CD4-positive, alpha-beta T cell treated with Interleukin-12 subunit alpha and Interleukin-12 subunit beta, for 1 hour (primary cell): ENCODE data around the gene BRD3OS.
A peak's percentile ranks its signal among the peaks of the same experiment; 100 is the strongest.
"Not testable (repeated sequence)": the region's sequence is repeated elsewhere in the genome, so short reads cannot be mapped to it uniquely, and the experiment has no call there.

Source experiments
- DNase-seq: peaks from one replicate; pipeline ENCODE4 v3.0.0-alpha.2; 2020

The BRD3OS gene, protein sequence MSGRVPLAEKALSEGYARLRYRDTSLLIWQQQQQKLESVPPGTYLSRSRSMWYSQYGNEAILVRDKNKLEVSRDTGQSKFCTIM

DNA sequence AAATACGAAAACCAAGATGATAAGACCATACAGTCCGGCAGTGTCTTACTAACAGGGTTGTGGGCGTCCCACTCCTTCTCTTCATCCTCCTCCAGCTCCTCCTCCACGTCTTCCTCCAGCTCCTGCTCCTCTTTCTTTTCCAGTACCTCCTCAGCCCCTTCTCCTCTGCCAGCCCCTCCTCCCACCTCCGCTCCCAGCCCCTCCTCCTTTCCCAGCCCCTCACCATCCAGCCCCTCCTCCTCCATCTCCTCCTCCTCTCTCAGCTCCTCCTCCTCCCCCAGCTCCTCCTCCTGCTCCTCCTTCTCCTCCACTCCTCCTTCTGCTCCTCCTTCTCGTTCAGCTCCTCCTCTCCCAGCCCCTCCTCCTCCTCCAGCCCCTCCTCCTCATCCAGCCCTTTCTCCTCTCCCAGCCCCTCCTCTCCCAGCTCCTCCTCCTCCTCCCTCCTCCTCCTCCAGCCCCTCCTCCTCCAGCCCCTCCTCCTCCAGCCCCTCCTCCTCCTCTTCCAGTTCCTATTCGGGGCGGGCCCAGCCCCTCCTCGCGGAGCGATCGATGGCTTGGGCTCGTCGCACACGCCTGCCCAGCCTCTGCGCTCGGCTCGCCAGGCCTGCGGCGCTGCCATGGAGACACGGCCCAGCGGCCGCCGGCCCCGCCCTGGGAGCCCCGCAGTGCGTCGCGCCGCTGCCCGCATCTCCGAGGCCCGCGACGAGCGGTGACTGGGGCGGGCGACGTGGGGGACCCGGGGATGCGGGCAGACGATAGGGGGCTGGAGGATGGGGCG is at the start of gene BRD3OS:
Gene BRD3OS (plus strand): TSS at position 654 of the 778 bp plus-strand sequence. CDS start 1,267 bp downstream, outside the sequence.
- DNase-seq, result peak; percentile 95

DNA sequence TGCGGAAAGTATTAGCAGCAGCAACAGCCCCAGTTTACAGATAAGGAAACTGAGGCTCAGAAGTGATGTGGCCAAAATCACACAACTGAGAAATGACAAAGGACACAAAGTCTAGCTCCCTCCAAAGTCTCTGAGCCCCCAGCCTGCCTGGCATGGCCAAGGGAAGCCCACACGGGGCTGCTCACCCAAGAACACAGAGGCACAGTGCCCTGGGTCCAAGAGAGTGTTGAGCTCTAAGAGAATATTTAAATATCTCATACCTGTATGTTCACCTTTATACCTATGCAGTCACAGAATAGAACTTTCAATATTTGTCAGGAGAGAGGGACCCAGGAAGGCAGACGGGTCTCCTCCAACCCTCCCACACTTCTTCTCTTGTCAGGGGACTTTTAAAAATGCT is 49.8 kb upstream of the BRD3OS start:
- no peak for DNase-seq

DNA sequence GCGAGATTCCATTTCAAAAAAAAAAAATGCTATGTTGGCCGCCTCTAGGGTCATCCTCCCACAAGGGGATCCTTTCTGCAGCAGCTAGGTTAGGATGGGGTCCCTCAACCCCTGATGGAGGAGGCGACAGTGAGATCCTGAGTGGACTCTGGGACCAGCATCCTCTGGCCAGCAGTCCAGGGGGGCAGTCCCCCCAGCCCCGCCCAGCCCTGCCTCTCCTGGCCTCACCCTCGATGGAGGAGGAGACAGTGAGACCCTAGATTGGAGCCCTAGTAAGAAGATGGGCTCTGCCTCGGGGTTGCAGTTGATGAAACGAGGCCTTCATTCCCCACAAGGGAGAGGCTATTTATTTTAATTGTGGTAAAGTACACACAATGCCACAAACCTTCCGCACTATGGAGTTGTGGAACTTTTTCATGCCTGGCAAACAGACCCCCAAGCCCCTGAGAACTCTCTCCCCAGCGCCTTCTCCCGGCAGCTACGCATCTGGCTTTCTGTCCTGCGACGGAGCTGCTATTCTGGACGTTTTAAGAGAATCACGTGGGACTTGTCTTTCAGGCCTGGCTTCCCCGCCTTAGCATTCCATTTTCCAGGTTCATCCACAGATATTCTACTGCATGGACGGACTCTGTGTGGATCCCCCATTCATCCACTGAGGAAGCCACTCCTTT is 49.0 kb upstream of the BRD3OS start:
- no peak for DNase-seq

DNA sequence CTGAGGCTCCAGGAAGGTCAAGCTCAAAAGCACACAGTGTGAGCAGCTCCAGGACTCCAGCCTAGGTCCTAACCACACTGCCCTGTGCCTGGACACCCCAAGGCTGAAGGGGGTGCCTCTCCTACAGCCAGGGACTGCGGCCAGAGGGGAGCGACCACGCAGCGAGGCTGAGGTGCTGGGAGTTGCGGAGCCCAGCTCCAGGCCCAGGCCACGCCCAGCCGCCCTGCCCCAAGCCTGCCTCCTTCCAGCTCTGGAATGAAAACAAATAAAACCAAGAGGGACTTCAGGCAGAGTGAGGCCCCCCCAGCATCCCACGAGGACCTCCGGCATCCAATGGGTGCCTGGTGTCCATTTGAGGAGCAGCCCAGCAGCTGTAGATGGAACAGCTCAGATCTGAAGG is 48.4 kb upstream of the BRD3OS start:
- DNase-seq, result no peak

DNA sequence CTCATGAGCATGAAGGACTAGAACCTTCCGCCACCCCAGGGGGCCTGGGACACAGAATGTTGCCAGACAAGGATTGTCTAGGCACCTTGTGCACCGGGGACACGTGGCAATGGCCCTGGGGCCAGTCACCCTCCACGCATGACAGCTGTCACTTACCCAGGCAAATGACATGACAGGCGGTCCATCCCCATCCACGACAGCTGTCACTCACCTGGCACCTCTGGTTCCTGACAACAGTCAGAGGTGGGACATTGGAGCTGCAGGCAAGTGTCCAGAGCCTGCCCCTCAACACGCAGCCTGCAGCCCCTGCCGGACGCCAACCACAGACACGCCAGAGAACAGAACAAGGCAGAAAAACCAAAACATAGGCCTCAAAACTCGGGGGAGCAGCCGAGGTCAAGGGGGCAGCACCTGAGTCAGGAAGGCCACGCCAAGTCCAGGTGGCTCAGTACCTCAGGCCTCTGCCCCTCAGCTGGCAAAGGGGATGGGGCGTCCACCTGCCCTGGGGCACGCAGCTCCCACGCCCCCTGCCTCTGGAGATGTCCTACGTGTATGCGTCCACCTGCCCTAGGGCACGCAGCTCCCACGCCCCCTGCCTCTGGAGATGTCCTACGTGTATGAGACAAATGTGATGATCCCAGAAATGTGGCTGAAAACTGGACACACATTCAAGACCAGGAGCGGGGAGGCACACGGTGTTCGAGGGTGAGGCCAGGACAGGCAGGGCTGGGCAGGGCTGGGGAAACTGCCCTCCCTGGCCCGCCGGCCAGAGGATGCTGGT is 47.7 kb upstream of the BRD3OS start:
- no peak for DNase-seq

DNA sequence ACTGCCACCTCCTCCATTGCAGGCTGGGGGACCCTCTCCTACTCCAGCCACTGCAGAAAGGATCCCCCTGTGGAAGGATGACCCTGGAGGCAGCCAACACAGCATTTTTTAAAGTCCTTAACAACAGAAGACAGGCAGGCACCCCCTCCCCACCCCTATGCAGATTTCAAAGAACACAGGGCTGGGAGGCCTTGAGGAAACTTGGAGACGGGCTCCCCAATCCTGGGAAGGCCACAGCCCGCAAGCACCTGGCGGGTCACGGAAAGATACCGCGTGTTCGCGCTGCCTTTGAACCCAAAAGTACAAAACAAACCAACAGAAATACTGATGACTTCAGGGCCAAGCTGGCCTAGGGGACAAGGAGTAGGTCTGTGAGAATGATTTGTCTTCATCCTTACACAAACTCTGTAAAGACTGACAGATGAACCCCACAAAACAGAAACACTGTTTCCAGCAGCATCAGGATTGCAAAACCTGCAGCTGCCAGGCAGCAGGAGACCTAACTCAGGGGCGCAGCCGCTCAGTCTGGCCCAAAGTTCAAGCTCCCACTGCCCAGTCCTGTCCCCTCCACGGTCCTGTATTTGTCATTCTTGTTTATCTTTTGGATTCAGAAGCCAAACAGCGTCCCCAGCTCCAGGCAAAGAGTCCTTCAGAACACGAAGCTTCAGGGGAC is 46.9 kb upstream of the BRD3OS start:
- DNase-seq, result no peak

DNA sequence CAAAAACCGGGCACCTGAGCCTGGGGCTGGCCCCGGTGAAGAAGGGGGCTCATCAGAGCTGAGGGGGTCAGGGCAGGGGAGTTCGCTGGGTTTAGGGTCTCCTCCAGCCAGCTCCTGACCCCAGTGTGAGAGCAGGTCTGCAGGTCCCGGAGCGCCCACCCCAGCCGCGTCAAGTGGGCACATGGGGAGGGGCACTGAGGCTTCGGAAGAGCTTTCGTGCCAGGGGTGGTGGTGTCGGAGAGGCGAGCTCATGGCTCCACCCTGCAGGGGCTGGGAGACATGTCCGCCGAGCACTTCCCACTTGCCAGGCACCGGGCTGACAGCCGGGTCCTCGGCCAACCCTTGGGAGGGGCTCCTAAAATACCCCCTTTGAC is 46.4 kb upstream of the BRD3OS start:
- DNase-seq, result no peak

DNA sequence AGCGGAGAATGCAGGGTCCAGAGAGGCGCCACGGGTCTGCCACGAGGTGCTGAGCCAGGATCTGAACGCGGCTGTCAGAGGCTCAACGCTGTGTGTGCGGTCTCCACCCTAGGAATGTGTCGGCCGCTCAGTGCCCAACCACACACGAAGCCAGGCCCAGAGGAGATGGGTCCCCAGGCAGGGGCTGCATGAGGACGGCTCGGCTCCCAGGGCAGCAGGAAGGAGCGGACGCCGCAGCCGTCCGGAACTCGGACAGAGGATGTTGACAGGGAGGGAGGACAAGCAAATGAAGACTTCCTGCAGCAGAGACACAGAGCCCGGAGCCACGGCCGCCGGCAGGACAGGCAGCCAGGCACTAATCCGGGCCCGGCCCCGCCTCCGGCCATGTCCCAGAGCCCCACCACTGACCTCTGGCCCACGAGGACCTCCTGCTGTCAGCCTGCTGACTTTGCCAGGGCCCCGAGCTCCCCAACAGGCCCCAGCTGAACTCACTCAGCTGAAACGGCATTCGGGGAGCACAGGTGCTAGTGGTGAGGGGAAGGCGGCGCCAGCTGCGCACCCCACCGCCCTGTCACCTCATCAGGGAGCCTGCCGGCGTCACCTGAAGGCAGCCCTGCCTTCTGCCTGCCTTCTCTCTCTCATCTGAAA is 45.9 kb upstream of the BRD3OS start:
- no peak for DNase-seq

DNA sequence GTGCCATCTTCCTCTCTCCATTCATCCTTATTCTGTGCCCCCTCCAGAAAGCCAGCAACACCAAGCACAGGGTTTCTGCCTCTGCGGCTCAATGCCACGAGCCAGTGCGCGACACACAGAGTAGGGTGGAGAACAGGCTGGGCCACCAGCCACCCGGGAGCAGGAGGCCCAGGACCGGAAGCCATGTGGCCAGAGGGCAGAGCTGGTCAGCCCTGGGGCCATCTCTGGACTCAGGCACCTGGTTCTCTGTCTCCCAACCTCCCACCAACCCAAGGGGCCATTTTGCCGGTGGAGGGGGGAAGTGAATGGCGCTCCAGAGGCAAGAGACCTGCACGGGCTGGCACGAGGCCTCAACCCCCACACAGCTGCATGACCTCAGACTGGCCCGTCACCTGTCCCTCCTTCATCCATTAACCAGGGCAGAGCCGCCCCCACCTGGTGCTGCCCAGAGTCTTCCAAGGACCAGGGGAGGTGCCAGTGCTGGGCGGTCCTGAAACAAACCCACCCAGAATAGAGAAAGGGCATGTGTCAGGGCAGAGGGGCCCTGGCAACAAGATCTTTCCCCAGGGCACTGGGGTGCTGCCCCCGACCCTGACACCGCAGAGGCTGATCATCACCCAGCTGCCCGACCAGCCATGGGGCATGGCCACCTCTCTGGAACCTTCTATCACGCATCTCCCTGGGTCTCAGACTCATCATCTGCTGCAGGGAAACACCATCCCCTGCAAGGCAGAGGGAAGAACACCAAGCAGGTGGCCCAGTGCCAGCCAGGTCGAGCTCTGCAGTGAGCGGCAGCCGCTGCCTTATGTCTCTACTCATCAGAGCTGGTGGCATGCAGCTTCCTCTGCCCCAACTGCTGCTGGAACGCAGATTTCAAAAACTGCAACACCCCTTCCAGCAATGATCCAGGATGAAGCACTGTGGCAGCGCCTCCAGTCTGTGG is 45.1 kb upstream of the BRD3OS start:
- DNase-seq, result no peak

DNA sequence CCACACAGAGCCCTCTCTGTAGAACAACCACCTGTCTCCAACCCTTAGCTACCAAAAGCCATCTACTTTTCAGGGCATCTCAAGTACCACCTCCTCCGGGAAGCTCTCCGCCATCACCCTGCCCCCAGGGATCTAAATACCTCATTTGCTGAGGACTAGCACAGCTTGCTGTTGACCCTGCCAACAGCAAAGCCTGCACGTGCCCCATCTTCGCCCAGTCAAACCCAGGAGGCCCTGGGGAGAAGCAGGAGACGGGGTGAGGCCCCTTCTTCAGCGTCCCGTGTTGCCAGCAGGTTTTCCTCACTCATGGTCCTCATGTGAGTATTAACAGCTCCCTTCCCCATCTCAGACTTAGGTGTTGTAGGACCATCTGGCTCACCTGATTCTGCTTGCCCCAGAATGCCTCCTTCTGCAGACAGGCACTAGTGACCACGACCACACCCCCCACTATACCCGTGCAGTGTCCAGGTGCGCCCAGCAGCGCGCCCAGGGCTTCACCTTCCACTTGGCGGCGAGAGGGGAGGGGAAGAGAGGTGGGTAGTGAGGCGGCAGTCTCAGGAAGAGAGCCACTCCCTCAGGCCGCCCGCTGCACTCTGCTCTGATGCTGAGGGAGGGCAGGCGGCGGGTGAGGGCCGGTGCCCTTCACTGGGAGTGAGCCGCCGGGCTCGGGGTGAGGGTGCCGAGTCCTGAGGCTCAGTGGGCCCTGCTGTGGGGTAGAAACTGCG is 44.3 kb upstream of the BRD3OS start:
- DNase-seq, result no peak

DNA sequence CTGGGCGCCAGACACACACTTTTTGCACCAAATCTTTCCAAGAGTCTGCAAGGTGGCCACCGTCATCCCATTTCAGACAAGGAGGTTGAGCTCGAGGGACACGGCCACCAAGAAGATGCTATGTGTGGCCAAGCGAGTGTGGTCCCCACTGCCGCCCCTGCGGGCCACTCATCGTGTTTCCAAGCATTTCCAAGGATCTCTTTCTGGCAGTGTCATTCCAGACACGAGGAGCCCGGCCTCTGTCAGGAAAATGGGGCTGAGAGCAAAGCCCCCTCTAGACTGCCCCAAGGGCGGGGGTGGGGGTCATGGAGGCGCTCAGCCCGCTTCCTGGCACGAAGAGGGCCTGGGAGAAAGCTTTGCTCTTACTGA is 43.7 kb upstream of the BRD3OS start:
- no peak for DNase-seq

DNA sequence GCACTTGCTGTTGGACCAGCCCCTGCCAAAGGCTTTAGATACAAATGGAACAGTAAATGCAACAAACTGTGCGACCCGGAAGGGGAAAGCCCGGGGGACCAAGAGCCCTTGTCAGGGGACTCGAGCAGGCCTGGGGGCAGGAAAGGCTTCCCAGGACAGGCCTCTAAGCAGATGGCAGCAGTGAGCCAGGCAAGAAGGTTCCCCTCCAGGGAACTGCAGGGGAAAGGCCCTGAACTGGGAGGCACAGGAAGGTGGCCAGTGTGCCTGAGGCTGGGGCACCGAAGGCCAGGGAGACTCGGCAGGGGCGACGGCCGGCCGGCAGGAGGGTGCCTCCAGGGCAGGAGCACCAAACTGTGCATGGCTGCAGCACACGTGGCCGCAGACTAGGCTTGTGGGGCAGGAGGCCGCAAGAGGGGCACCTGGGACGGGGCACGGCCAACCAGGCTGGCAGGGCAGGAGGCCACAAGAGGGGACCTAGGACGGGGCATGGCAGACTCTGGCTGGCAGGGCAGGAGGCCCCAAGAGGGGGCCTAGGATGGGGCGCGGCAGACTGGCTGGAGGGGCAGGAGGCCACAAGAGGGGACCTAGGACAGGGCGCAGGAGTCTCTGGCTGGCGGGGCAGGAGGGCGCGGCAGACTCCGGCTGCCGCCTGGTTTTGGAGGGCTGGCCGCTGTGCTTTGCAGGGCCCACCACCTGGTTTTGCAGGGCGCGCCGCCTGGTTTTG is 43.2 kb upstream of the BRD3OS start:
- DNase-seq, result no peak

DNA sequence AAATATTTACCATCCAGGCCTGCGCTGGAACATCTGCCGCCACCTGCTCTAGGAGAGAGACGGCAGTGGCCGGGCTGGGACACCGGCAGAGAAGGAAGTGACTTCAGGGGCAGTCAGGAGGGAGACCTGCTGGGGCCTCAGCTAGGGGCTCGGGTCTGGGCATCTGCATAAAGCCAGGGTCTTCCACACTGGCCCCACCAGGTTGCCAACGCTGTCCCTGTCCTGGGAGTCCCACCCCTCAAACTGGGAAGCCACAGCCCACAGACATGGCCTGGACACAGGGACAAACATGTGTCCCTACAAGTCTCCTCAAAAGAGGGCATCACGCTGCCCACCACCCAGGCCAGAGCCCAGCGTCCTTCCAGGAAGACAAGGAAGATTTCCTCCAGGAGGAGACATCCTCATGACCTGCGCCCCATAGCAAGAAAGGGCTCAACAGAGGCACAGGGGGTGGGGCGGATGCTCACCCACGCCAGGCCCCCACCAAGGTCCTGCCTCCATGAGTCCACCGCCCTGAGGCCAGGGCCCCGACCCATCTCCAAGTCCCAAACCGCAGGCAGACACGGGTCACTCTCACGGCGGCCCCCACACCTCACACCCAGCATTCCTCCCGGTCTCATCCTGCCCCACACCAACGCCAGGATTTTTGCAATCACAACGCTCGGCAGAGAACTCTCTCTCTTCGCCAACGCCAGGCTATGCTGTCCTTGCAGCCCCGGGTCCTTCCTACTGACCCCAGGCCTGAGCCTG is 42.1 kb upstream of the BRD3OS start:
- DNase-seq, result no peak

DNA sequence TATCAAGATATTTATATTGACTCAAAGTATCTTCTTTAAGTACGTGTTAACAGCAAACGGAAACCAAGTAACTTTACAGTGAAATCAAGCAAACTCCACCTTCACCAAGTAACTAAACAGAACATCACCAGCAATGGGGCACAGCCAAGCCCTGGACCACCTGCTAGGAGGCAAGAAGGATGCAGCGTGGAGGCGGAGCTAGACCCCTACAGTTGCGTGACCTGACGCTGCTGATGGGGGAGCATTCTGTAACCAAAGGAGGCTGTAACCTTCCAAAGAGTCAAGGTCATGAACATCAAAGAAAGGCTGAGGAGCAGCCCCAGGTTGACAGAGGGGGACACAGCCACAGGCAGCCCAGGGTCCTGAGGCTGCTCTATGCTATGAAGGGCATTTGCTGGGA is 39.2 kb upstream of the BRD3OS start:
- DNase-seq, result no peak

DNA sequence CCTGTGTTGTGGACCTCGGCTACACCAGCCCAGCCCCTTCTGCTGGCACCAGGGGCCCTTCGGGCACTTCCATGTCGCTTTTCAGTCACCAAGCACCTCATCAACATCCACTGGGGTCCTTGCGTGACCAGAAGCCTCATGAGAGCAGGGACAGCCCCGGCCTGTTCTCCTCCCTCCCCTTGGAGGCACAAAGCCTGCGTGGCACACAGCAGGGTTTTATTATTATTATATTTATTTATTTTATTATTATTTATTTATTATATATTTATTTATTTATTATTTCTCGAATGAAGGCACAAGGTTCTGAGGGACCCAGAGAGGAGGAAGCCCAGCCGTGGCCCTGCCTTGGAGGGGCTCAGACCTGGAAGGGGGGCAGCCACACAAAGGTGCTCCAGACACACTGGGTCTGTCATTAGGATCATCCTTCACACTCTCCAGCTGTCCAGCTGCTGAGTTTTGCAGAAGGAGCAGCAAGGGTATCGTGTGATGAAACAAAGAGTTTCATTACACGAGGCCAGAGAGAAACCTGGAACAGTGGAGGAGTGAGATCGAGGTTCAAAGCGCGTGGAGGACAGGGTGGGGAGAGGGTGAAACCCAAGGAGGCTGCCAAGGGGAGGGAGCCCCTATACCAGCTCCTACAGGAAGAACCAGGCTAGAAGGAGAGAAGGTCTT is 38.4 kb upstream of the BRD3OS start:
- DNase-seq, result no peak

DNA sequence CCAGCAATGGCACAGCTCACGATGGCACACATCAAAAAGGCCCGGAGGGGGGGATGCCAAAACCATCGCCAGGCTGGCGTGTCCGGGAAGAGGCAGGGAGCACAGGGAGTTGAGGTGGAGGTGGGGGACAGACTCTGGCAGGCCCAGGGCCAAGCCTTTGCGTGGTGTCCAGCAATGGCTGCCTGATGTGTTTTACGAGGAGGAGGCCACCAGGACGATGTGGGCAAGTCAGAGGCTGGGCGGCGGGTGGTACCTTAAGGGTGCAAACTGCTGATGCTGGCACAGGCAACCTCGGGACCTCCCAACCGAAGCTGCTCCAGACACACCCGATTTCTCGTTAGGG is 37.9 kb upstream of the BRD3OS start:
- no peak for DNase-seq

DNA sequence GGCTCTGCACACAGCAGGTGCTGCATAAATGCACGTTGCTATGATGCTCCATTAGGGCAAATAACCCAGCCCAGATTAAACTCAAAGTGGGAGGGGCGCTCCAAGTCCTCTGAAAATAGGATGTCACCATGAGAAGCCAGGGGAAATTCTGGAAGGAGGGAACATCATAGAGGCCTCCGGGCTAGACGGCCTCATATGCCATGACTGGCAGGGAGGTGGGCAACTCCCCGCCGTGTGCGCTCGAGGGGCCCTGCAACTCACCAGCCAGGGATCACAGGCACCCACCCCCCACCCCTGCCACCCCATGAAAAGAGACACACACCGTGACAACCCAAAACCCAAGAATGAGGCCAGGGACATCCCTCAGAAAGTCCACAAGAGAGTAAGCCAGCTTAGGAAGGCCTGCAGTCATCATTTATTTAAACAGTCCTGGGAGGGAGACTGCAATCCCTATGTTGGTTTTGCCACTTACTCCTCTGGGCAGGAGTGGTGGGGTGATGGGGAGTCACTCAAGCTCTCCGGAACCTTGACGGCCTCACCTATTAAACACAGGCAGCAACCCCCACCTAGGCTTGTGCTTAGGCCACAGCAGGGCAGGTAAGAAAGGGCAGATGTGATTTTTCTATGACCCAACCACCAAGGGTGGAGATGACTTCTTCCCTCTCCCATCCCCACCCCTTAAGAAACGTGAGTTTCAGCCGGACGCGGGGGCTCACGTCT is 37.2 kb upstream of the BRD3OS start:
- DNase-seq, result no peak

DNA sequence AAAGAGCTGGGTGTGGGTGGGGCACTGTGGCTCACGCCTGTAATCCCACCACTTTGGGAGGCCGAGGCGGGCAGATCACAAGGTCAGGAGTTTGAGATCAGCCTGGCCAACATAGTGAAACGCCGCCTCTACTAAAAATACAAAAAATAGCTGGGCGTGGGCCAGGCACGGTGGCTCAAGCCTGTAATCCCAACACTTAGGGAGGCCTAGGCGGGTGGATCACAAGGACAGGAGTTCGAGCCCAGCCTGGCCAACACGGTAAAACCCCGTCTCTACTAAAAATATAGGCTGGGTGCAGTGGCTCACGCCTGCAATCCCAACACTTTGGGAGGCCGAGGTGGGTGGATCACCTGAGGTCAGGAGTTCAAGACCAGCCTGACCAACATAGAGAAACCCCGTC is 36.5 kb upstream of the BRD3OS start:
- not testable (repeated sequence) for DNase-seq
